Glutamatergic neuron (in vitro differentiated cells): ENCODE measurements around the gene ZNF765. TPM values are rescaled to one million over a fixed set of nuclear protein-coding genes. Genes with fewer than 3 reads are reported as not detected.
A peak's percentile ranks its signal among the peaks of the same experiment; 100 is the strongest.
"Not testable (repeated sequence)": the region's sequence is repeated elsewhere in the genome, so short reads cannot be mapped to it uniquely, and the experiment has no call there.

Experiments
- DNase-seq: peaks from one replicate; pipeline ENCODE4 v3.0.0; 2022
- H3K27ac Mint-ChIP-seq: one replicate; pipeline ENCODE4 v1.8.0; 2020; ENCODE audit warnings: mild to moderate bottlenecking, mixed read lengths, inconsistent platforms; ENCODE audit not compliant: unreplicated experiment
- H3K27me3 Mint-ChIP-seq: one replicate; pipeline ENCODE4 v1.8.0; 2020; ENCODE audit warnings: mild to moderate bottlenecking, moderate library complexity, mixed read lengths, inconsistent platforms; ENCODE audit not compliant: unreplicated experiment
- H3K36me3 Mint-ChIP-seq: one replicate; pipeline ENCODE4 v1.8.0; 2020; ENCODE audit warnings: mild to moderate bottlenecking, mixed read lengths, inconsistent platforms; ENCODE audit not compliant: unreplicated experiment
- H3K4me1 Mint-ChIP-seq: one replicate; pipeline ENCODE4 v1.8.0; 2020; ENCODE audit warnings: mild to moderate bottlenecking, low read depth, mixed read lengths, inconsistent platforms; ENCODE audit not compliant: unreplicated experiment
- H3K4me3 Mint-ChIP-seq: one replicate; pipeline ENCODE4 v1.8.0; 2020; ENCODE audit warnings: mild to moderate bottlenecking, mixed read lengths, inconsistent platforms; ENCODE audit not compliant: unreplicated experiment
- H3K9me3 Mint-ChIP-seq: one replicate; pipeline ENCODE4 v1.8.0; 2020; ENCODE audit warnings: mild to moderate bottlenecking, moderate library complexity, mixed read lengths, inconsistent platforms; ENCODE audit not compliant: unreplicated experiment
- CTCF ChIP-seq: fragments of 200-600 bp; sonication (generic); IDR thresholded peaks from one replicate; pipeline ENCODE4 v1.5.0; 2021; ENCODE audit not compliant: partially characterized antibody, unreplicated experiment
- total RNA-seq: library from RNA; stranded (reverse); fragmentation: NEBNext Ultra II Directional; extraction: Animal tissue kit (Norgen Biotek cat#: 25700); gene quantifications from one replicate; pipeline ENCODE4 v1.2.1, GENCODE V29; 2021; ENCODE audit not compliant: unreplicated experiment

The ZNF765 gene
- total RNA-seq, 1 donor from 2014 or later = 21.4 TPM

DNA sequence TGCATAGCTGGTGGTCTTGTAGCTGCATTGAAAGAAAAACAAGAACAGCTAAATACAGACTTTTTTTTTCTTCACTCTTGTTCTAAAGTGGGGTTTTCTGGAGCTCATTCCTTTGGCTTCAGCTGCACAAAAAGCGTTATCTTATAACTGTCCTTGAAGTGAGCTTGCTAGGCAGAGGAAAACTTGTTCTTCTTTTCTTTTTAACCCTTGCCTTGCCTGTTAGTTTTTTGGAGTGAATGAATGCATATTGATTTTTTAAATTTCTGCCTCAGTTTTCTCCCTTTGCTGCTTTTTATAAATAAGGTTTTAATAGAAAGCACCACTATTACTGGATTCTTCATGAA, 1.5 kb downstream of the ZNF765 start:
- Mint-ChIP-seq H3K4me1 (peaks cover 12% of the 10 kb centered on the region), H3K27ac (no peak overlapping the region), H3K36me3 (peaks cover 1% of the 10 kb centered on the region), H3K27me3 (peaks cover 5% of the 10 kb centered on the region), H3K4me3 (peak overlapping the region; percentile 96), H3K9me3 (peaks cover 11% of the 10 kb centered on the region)
- no peak for TF ChIP-seq CTCF
- DNase-seq = no peak

DNA sequence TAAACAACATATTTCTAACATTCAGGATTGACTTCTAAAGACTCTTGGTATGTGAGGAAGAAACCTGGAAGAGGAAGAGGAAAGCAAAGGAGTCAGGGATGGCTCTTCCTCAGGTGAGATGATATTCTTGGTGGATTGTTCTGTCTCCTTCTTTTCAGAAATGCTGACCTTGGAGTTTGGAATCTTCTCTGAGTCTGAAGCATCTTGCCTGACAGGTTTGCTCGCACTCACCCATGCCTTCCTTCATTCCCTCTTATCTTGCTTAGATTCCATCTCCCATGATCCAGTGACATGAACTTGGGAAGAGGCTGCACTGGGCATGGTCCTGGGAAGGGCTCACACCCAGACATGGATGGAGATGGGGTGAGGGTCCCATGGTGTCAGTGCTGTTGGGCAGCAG, 3.0 kb downstream of the ZNF765 start:
- H3K4me3 Mint-ChIP-seq, H3K27me3 Mint-ChIP-seq, DNase-seq: not testable (repeated sequence)

DNA sequence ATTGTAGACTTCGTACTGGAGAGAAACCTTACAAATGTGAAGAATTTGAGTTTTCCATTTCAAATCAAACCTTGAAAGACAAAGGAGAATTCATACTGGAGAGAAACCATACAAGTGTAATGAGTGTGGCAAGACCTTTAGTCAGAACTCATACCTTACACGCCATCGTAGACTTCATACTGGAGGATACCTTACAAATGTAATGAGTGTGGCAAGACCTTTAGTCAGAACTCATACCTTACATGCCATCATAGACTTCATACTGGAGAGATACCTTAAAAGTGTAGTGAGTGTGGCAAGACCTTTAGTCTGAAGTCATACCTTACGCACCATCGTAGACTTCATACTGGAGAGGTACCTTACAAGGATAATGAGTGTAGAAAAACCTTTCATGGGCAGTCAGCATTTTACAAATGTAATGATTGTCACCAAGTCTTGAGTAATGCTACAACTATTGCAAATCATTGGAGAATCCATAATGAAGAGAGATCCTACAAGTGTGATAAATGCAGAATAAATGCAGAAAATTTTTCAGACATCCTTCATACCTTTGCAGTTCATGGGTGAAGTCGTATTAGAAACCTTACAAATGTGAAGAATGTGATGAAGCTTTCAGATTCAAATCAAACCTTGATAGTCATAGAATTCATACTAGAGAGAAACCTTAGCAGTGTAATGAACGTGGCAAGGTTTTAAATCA, 14.7 kb downstream of the ZNF765 start:
- peaks cover 33% of the 10 kb centered on the region for H3K9me3 Mint-ChIP-seq

More for the DNA sequence above, 3.0 kb downstream of the ZNF765 start:
- H3K36me3 Mint-ChIP-seq, H3K27ac Mint-ChIP-seq, H3K9me3 Mint-ChIP-seq: not testable (repeated sequence)
- peaks cover 12% of the 10 kb centered on the region for H3K4me1 Mint-ChIP-seq

GRCh38 chr19:53420520-53421315, 25.8 kb downstream of the ZNF765 start:
- H3K36me3 Mint-ChIP-seq, DNase-seq, H3K27me3 Mint-ChIP-seq, H3K4me1 Mint-ChIP-seq, H3K9me3 Mint-ChIP-seq, H3K27ac Mint-ChIP-seq, H3K4me3 Mint-ChIP-seq: not testable (repeated sequence)

More for the DNA sequence above, 14.7 kb downstream of the ZNF765 start:
- no peak for DNase-seq
- no peak overlapping the region for H3K27ac Mint-ChIP-seq
- no peak overlapping the region for H3K4me3 Mint-ChIP-seq
- no peaks in the 10 kb centered on the region for H3K27me3 Mint-ChIP-seq
- no peak for TF ChIP-seq CTCF
- H3K36me3 Mint-ChIP-seq = peaks cover 72% of the 10 kb centered on the region
- no peaks in the 10 kb centered on the region for H3K4me1 Mint-ChIP-seq

DNA sequence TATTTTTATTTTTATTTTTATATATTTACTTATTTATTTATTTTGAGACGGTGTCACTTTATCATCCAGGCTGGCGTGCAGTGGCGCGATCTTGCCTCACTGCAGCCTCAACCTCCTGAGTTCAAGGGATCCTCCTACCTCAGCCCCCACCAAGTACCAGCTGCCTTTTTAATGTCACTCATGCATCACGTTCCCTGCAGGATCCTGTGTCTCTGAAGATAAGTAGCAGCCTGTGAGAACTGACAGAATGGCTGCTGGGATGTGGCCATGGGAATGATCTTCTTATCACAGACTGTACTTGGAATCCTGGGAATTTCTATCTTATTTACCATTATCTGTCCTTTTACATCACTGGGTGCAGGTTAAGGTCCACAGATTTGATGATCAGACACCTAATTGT, 27.6 kb downstream of the ZNF765 start:
- Mint-ChIP-seq H3K36me3 (peaks cover 3% of the 10 kb centered on the region), H3K27me3 (peaks cover 2% of the 10 kb centered on the region), H3K9me3 (no peaks in the 10 kb centered on the region), H3K4me1 (no peaks in the 10 kb centered on the region), H3K4me3 (peak overlapping the region; percentile 55), H3K27ac (no peak overlapping the region)
- no peak for TF ChIP-seq CTCF
- DNase-seq = no peak

DNA sequence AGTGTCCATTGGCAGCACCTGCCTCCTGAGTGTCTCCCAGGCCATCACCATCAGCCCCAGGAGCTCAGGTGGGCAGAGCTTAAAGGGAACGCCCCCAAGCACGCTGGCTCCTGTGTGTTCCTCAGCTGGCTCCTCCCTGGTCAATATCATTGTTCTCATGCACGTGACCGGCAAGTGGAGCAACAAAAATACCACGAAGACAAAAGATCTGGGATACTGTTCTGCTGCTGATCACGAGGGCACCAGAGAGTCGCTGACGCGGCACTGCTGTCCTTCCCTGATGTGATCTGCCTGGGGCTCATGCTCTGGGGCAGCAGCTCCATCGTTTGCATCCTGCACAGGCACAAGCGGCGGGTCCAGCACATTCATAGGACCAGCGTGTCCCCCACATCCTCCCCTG, 28.1 kb downstream of the ZNF765 start:
- not testable (repeated sequence) for H3K36me3 Mint-ChIP-seq, H3K4me3 Mint-ChIP-seq, H3K27ac Mint-ChIP-seq, H3K27me3 Mint-ChIP-seq, H3K4me1 Mint-ChIP-seq, DNase-seq, H3K9me3 Mint-ChIP-seq

DNA sequence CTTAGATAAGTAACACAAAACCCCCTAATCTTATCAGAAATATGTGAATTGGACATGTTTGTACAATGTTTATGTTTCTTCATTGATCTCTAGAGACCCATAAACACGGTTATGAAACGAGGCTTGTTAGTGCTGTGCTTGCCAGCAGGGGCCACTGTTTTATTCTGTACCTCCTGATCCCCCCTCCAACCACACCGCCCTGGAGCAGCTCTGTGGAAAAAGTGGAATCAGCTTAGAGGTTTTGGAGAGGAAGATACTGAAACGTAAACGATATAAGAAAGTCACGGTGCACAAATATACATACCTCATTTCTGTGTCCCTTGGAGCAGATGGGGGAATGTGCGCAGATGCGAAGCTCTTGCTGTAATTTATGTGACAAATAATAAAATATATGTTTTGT, 28.7 kb downstream of the ZNF765 start:
- H3K27ac Mint-ChIP-seq, H3K27me3 Mint-ChIP-seq, DNase-seq, H3K9me3 Mint-ChIP-seq, H3K4me1 Mint-ChIP-seq, H3K36me3 Mint-ChIP-seq: not testable (repeated sequence)
- peak overlapping the region; percentile 34 for H3K4me3 Mint-ChIP-seq
